ENCODE data around the gene CKLF.
"Not testable (repeated sequence)": the region's sequence is repeated elsewhere in the genome, so short reads cannot be mapped to it uniquely, and the experiment has no call there.

Gene CKLF

DNA sequence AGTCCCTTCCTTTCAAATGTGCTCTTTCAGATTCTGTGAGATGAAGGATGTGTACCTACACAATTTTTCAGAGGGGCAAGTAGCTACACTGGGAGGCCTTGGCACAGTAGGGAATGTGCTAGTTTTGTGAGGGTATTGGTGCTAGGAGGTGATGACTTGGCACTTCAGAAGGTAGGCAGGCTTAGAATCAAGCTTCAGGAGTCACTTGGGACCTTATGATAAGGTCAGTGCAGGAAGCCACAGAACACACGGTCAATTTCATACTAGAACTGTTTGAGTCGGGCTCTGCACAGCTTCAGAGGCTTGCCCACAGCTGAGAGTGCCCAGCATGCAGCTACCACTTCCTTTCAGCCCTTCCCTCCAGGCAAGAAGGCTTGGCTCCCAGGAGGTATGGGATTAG is 20.0 kb downstream of the CKLF start:
- DNase-seq: no peak

DNA sequence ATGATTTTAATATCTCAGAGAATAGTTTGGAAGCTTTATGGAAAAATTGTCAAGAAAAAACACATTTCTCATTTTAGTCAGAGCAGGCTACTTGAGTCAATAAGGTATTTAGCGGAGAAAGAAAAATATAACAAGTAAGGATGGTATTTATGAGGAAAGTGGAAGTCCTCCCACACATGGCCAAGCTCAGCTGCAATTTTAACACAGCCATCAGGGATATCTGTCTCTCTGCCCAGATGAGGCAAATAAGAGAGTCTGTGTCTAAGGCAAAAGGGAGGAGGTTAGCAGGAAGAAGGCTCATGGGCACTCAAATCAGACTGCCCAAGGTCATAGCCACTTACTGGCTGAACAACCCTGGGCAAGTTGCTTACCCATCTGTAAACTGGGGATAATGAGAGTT is 21.7 kb downstream of the CKLF start:
- DNase-seq: no peak

DNA sequence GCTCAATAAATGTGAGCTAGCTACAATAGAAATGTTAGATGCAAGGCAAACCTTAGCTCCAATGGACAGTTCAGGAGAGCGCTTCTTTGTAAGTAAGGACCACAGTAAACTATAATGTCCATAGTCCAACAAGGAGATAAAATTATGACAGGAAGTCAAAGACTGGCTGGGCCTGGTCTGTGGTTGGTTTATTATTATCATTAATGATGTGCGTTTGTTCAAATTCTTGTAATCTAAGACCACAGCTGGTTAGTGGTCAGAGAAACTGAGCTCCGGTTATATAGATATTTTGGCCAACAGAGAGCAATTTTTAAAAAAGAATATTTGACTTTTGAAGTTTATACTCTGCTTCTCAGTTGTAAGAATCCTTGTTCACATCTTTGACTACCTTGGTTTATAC is 22.2 kb downstream of the CKLF start:
- DNase-seq: no peak

DNA sequence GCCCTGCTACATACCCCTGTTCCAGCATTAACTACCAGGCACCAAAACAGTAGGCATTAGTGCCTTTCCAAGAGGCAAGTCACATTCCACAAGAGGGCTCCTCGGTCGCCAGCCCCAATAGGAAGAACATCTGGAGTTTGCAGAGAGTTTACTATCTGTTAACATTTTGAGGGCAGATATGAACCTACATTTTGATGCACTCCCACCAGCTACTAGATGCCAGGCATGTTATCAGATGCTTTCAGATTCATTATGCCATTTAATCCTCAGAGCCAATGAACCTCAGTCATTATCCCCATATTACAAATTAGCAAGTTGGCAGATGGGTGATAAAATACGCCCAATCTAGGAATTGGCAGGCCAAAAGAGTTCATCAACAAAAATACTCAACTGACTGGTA is 22.7 kb downstream of the CKLF start:
- DNase-seq: no peak

DNA sequence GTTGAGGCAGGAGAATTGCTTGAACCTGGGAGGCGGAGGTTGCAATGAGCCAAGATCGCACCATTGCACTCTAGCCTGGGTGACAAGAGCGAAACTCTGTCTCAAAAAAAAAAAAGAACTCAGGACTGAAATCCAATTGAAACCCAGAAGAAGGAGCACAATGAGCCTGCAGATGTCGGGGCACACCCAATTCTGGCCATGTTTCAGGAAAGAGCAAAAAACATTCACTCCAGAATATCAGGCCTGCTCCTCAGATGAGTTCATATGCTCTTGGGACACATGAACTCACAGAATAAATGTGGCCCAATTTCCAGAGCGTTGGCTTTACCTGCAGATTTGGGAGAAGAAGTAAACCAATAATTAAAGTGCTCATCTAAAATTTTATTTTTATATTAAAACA is 23.9 kb downstream of the CKLF start:
- DNase-seq: no peak

DNA sequence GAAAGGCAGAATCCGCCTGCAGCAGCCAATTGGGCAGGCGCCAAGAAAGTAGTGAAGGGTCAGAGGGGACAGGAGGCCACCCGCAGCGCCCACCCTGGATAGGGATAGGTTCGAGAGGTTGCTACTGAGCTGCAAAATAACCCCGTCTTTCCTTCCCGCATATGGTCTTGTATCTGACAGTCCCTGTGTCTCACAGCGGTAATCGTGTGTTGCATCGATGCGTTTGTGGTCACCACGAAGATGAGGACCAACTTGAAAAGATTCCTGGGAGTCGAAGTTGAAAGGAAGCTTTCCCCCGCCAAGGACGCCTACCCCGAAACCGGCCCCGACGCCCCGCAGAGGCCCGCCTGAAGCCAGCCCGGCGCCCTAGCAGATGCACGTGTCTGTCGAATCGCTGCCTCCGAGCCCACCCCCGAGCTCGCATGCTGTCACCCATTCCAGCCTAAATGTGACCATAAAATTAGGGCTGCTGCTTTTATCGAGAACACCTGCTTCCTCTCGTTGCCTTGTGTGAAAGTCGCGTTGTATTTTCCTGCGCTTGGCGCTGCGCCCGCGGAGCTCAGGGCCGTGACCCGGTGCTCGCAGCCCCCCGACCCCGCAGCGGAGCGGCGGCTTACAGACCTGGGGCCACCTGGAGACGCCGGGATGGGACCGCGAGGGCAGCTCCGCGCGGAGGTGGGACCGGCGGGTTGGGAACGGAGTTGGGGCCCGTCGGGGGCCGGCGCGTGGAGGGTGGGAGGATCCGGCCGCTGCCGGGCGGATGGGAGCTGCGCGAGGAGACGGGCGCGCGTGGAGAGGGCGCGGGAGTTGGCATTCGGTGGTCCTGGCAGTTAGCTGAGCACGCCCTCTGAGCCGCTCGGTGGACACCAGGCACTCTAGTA is 26.5 kb downstream of the CKLF start, which contains the start of gene CMTM2:
Gene CMTM2, plus strand, starts transcription at position 813 of the 881 bp plus-strand sequence. CDS start 145 bp downstream, outside the sequence.
- peak; percentile 39 for DNase-seq

DNA sequence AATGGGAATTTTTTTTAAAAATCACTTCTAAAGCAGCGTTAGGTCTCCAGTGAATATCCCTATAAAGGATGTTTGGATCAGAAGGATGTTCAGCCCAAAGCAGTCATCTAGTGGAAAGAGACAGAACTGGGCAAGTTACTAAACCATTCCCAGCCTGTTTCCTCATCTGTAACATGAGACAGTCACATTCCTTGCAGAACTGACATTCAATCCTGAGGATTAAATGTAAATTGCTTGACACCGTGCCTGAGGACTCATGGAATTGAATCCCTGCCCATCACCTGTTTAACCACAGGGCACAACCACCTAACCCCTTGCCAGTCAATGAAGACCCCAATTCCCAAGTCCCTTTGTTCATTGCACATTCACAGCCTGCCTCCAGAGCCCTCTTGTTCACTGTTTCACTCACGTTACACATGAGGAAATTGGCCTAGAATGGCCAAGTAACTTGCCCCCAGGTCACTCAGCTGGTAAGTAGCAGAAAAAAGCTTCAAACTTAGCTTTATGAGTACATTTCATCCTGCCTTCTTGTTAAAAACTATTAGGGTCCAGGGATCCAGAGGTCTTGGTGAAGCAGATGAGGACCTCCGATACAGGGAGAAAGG is 28.3 kb downstream of the CKLF start:
- DNase-seq: no peak

DNA sequence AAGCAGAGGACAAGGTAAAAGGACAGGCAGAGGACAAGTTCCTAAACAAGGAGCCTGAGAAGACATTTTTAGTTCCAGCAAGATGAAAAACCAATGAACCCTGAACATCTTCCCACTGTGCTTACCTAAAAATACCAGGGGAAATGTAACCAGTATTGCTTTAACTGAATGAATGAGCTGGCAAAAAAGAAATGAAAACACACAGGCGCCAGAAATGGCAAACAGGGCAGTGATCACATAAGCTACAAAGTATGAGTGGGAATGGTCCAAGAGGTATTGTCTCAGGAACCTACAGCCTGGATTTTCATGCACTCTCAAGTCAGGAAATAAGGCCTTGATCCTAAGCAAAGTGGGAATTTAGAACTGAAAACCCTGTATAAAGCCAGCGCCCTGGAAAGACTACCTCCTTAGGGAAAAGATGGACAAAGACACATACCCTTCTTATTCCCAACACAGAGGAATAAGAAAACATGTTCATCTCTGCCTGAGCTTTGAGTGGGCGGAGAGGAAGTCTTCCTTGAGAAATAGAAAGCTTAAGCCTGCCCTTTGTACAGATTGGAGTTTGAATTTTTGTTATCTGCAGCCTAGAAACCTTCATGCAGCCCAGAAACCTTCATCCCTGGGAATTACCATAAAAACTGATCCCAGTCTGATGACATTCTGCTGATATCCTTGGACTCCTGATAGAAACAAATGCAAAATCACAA is 29.0 kb downstream of the CKLF start:
- no peak for DNase-seq

DNA sequence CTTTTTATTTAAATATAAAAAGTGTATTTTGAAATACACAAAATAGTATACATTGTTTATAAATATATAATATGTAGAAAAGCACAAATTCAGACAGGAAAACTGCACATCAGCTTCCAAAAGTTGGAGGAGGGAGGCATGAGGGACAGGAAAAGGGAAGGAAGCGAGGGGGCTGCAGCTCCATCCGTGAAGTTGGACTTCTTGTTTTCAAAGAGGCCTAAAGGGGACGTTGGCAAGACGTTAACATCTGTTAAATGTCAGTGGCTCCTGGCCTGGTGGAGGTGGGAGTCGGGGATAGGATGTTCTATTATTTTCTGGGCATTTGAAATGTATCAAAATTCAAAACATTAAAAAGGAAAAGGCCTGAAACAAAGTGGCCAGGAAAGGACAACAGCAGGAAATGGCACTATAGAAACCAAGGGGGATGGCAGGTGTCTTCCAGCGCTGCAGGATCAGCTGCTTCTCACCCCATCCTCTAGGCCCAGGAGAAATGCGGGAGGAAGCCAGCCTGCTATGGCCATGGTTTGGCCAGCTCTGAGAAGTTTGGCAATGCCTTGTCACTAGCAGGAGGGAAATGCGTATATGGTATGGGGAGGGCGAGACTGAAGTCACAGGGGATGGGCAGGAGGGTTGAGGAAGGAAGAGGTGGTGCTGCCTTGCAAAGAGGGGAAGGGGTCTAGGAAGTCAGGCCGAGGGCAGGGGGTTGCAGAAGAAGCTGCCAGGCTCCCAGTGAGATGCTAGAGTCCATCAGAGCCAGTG is 33.3 kb downstream of the CKLF start:
- no peak for DNase-seq

DNA sequence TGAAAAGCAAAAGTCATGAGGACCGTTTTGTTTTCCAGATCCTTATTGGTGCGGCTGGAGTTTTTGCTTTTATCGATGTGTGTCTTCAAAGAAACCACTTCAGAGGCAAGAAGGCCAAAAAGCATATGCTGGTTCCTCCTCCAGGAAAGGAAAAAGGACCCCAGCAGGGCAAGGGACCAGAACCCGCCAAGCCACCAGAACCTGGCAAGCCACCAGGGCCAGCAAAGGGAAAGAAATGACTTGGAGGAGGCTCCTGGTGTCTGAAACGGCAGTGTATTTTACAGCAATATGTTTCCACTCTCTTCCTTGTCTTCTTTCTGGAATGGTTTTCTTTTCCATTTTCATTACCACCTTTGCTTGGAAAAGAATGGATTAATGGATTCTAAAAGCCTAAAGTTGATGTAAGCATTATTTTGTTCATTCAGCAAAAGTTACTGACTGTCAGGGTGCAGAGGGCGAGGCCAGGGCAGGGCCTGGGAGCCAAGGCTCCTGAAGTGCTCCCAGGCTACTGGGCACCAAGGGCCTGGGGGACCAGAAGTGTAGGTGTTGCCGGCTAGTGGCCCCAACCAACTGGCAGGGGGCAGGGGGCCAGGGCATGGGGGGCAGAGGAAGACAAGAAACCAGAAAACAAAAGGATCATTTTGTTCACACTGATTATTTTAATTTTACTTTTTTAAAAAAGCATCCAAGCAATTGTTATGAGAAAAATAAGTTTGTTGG is 35.7 kb downstream of the CKLF start:
- no peak for DNase-seq

DNA sequence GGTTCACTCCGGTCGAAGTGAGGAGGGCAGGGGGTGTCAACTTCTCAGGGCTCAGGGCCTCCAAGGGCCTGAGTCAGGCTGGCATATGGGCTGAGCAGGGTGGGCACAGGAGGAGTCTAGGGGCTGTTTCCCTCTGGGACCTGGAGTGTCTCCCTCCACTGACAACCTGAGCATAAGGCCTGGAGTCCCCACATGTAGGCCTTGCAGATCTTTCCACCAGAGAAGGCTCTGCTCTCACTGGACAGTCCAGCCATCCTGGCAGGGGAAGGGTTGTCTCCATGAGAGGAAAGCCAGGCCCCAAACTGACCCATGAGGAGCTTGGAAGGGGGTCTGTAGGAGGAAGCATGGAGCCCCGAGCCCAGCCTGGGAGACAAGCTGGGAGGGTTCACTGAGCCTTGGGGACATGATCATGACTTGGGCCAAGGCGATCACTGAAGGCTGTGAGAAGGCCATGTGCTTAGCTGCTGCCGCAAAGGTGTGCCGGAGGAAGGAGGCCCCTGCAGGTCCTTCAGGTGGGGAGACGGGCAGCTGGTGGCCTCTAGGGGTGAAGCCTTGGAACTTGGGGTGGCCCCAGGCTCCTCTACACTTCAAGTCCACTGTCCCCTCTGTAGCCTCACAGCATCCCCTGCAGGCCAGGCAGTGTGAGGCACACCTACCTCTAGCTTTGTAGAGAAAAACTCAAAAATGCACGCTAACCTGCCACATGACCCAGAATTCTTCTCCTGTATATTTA is 36.8 kb downstream of the CKLF start:
- peak; percentile 57 for DNase-seq

DNA sequence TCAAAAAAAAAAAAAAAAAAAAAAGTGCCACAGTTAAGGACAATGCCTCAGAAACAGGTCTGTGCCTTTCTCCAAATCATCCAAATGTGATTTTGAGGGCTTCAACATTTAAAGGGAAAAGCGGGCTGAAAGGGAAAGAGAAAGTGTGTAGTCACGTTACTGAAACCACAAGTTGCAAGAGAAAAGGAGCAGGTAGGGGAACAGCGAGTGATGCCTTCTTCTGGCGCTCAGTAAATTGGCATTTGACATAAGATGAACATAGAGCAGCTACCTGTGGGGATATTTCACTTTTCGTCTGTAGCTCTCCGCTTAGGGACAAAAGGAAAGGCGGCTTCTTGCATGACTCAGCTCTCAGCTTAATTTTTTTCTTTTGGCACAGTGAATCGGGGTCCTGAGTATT is 37.9 kb downstream of the CKLF start:
- no peak for DNase-seq

DNA sequence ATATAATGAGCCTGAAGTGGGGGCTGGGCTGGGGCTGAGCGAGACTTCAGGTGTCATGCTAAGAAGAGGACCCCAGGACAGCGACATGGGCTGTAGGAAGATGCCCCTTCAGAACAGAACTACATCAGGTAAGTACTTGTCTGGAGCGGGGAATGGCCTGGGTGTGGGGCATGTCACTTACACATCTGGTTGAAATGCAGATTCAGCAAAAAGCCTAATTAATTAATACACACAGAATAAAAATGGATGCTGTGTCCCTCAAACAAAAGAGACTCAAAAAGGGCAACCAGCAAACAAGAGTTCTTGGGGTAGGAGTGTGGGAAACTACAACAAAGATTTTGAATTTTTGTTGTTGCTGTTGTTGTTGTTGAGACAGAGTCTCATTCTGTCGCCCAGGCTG is 38.6 kb downstream of the CKLF start:
- DNase-seq: no peak

DNA sequence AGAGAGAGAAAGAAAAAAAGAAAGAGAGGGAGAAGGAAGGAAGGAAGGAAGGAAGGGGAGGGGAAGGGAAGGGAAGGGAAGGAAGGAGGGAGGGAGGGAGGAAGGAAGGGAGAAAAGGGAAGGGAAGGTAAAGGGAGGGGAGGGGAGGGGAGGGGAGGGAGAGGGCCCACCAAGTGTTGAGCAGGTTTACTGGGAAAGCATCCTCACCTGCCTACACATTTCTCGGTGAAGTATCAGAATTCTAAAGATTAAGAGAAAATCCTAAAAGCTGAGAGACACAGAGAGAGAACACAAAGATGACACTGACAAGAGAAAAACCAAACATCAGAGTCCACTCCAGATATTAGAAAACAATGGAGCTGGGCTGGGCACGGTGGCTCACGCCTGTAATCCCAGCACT is 39.9 kb downstream of the CKLF start:
- DNase-seq: no peak

DNA sequence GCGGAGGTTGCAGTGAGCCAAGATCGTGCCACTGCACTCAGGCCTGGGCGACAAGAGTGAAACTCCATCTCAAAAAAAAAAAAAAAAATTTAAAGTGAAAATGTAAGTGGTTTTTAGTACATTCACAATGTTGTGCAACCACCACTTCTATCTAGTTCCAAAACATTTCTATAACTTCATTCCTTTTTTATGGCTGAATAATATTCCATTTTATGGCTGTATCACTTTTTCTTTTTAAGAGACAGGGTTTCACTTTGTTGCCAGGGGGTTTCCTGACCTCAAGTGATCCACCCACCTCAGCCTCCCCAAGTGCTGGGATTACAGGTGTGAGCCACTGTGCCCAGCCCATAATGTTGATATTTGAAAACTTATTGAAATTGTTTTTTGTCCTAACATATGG is 40.4 kb downstream of the CKLF start:
- no peak for DNase-seq

DNA sequence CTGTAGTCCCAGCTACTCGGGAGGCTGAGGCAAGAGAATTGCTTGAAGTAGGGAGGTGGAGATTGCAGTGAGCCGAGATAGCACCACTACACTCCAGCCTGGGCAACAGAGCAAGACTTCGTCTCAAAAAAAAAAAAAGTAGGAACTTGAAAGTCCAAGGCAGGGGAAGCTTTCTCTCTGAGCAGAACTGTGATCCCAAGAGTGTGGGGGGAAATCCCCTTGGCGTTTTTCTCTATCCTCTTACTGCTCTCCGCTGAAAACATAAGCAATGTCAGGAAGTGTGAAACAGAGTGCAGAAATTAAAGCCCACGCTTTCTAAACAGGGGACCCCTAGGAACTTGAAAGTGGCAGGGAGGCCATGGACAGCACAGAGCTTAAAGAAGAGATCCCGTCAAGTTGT is 42.4 kb downstream of the CKLF start:
- no peak for DNase-seq

DNA sequence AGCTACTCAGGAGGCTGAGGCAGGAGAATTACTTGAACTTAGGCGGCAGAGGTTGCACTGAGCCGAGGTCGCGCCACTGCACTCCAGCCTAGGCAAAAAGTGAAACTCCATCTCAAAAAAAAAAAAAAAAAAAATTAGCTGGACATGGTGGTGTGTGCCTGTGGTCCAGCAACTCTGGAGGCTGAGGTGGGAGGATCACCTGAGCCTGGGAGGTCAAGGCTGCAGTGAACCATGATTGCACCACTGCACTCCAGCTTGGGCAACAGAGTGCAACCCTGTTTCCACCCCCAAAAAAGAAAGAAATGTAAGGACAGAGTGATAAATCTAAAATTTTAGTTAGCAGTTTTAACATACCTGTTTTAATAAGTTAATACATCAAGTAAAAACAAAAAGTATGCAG is 44.2 kb downstream of the CKLF start:
- not testable (repeated sequence) for DNase-seq

DNA sequence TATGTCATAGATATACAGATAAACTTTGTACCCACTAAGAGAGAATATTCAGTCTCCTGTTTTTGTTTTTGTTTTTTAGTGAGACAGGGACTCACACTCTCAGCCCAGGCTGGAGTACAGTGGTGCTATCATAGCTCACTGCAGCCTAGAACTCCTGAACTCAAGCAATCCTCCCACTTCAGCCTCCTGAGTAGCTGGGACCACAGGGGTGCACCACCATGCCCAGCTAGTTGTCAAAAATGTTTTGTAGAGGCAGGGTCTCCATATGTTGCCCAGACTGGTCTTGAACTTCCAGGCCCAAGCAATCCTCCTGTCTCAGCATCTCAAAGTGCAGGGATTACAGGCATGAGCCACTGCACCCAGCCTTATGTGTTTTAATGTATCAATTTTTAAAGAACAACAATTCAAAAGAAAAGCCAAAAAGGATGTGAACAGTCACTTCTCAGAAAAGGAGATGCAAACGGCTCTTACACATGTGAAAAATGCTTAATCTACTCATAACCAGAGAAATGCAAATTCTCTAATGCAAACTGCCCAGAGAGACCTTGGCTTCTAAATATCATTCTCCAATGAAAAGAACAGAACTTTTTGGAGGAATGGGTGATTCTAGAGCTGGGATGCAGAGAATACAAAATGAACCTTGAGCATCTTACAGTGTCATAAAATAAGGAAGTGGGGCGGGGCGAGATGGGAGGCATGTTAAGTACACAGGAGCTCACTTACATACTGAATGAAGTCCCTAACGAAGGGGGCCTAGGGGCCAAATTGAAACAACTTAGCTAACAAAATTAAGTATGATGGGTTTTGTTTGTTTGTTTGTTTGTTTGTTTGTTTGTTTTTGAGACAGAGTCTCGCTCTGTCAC is 44.8 kb downstream of the CKLF start:
- DNase-seq: no peak

DNA sequence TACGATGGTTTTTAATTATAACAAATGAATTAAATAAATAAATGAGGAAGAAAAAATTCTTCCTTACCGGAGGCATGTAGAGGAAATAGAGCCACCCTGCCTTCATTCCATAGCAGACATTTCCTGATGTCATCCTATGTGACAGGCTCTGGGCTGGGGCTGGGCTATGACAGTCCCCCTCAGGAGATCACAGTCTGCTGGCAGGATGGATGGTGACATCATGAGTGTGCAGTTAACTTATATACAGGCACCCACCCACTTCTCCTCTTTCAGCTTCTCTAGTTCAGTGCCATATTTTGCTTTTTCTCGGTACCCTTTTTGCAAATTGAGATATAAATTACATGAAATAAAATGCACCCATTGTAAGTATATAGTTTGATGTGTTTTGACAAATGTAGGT is 45.7 kb downstream of the CKLF start:
- no peak for DNase-seq

DNA sequence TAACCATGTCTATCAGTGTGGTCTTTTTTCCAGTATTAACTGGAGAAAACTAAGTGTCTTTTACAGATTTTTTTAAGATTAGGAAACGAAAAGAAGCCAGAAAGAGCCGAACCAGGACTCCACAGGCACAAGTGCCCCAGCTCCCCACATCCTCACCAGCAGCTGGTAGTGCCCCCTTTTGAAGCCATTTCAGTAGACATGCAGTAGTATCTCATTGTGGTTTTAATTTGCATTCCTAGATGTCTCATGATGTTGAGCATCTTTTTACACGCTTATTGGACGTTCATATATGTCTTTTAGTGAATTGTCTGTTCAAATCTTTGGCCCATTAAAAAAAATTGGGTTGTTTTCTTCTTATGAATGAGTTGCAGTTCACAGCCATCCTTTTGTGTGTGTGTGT is 47.4 kb downstream of the CKLF start:
- DNase-seq: no peak

DNA sequence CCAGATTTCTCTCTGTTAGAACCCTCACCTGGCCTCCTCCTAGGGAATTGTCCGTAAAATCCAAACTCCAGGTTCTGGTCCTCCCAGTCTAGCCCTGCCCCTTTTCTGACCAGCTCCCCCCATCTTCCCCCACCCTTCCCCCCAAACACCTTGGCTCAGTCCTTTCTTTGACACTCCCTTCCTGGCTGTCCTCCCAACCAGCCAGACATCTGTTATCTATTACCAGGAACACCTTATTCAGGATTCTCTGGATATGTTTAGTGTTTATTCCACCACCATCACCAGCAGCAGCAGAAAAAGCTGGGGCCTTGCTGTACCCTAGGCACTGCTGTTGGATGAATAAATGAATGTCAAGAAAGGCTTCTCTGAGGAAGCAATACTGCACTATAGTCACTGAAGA is 48.1 kb downstream of the CKLF start:
- DNase-seq: no peak
